HepG2 (cell line): Measurements from ENCODE around the gene MYLK. TPM values are rescaled to one million over a fixed set of nuclear protein-coding genes. Genes with fewer than 3 reads are reported as not detected.
A peak's percentile ranks its signal among the peaks of the same experiment; 100 is the strongest.

ENCODE experiments used
- CHD2 ChIP-seq: IDR thresholded peaks from 2 replicates; pipeline ENCODE4 v1.6.1; 2011; ENCODE audit warnings: low read depth, low read length, improper control_type of control experiment
- EZH2 ChIP-seq: conservative IDR thresholded peaks from 2 replicates; pipeline ENCODE4 v1.6.1; 2012; ENCODE audit warnings: mild to moderate bottlenecking, low read depth, low read length, moderate library complexity
- HNRNPH1 ChIP-seq: fragments of 200-400 bp; formaldehyde crosslinking; optimal IDR thresholded peaks from 2 replicates; pipeline ENCODE3; 2017; ENCODE audit warnings: mild to moderate bottlenecking, low read depth, low read length
- ISL2 ChIP-seq: sonication (generic); formaldehyde crosslinking; IDR thresholded peaks from 2 replicates; pipeline ENCODE4 v1.5.0; 2020; ENCODE audit warnings: missing genetic modification reagents
- SCMH1 ChIP-seq: sonication (generic); formaldehyde crosslinking; IDR thresholded peaks from 2 replicates; pipeline ENCODE4 v1.9.0; 2021; ENCODE audit warnings: missing genetic modification reagents, mild to moderate bottlenecking, borderline replicate concordance
- YY1 ChIP-seq: IDR thresholded peaks from 2 replicates; pipeline ENCODE4 v1.6.1; 2011; ENCODE audit warnings: low read length, low read depth, moderate library complexity, mild to moderate bottlenecking; ENCODE audit not compliant: insufficient read depth, insufficient replicate concordance
- ZBTB21 ChIP-seq: sonication (generic); formaldehyde crosslinking; IDR thresholded peaks from 2 replicates; pipeline ENCODE4 v1.4.0; 2020; ENCODE audit warnings: missing genetic modification reagents
- ZNF230 ChIP-seq: sonication (generic); formaldehyde crosslinking; IDR thresholded peaks from 2 replicates; pipeline ENCODE4 v1.4.0; 2020; ENCODE audit warnings: mild to moderate bottlenecking, missing genetic modification reagents
- ZNF781 ChIP-seq: sonication (generic); formaldehyde crosslinking; IDR thresholded peaks from 2 replicates; pipeline ENCODE4 v1.5.1; 2020; ENCODE audit warnings: borderline replicate concordance, mild to moderate bottlenecking, missing genetic modification reagents; ENCODE audit errors: not compliant biosample characterization
- polyA plus RNA-seq, 8 experiments: library from polyadenylated mRNA; depleted of rRNA in 3 of 8; stranded (reverse) in 7 of 8; unstranded in 1 of 8; fragments of >200 nt; fragmentation: Illumina TruSeq in 4 of 8; extraction: Trizol in 4 of 8; gene quantifications; 2 replicates each; pipeline versions ENCODE4 v1.2.1 to v1.2.3, GENCODE V29; 2011 to 2016; ENCODE audit warnings: low read depth in 4 of 8, missing spikeins in 1 of 8, mixed read lengths in 1 of 8; ENCODE audit not compliant: insufficient read depth in 1 of 8
- total RNA-seq, 5 experiments: library from RNA; depleted of rRNA; stranded (reverse); fragments of >200 nt; fragmentation: Illumina TruSeq; extraction: Trizol; gene quantifications; 2 replicates each; pipeline ENCODE4 v1.2.3, GENCODE V29; 2016; ENCODE audit warnings: low read depth in 1 of 5
- TF ChIP-seq, protein P1 (sequence below): sonication (generic); formaldehyde crosslinking; IDR thresholded peaks from 2 replicates; pipeline ENCODE4 v1.4.0; 2020; ENCODE audit warnings: missing genetic modification reagents, mild to moderate bottlenecking, borderline replicate concordance
- TF ChIP-seq, protein P2 (sequence below): sonication (generic); formaldehyde crosslinking; conservative IDR thresholded peaks from 2 replicates; pipeline ENCODE4 v1.8.1; 2023; ENCODE audit warnings: missing genetic modification reagents
- TF ChIP-seq, protein P3 (sequence below): sonication (generic); formaldehyde crosslinking; IDR thresholded peaks from 2 replicates; pipeline ENCODE4 v1.4.0; 2020; ENCODE audit warnings: missing genetic modification reagents, borderline replicate concordance
- TF ChIP-seq, protein P4 (sequence below): sonication (generic); formaldehyde crosslinking; IDR thresholded peaks from 2 replicates; pipeline ENCODE4 v1.8.1; 2023; ENCODE audit warnings: mild to moderate bottlenecking, missing genetic modification reagents, borderline replicate concordance
- TF ChIP-seq, protein P5 (sequence below): IDR thresholded peaks from 2 replicates; pipeline ENCODE4 v1.6.1; 2016
- TF ChIP-seq, protein P6 (sequence below), 2 experiments: sonication (generic) in 1 of 2; formaldehyde crosslinking in 1 of 2; IDR thresholded peaks; 2 replicates each; pipeline versions ENCODE4 v1.4.0 to v1.6.1; 2016 to 2020; ENCODE audit warnings: borderline replicate concordance in 1 of 2, low read depth in 1 of 2, mild to moderate bottlenecking in 1 of 2, missing genetic modification reagents in 1 of 2

MYLK gene
- total and polyA plus RNA-seq, 2 of the 13 experiments (the other 11 are each of a cell fraction or from before 2014, with no cell fraction given) = 10.6 to 34.9 TPM

DNA sequence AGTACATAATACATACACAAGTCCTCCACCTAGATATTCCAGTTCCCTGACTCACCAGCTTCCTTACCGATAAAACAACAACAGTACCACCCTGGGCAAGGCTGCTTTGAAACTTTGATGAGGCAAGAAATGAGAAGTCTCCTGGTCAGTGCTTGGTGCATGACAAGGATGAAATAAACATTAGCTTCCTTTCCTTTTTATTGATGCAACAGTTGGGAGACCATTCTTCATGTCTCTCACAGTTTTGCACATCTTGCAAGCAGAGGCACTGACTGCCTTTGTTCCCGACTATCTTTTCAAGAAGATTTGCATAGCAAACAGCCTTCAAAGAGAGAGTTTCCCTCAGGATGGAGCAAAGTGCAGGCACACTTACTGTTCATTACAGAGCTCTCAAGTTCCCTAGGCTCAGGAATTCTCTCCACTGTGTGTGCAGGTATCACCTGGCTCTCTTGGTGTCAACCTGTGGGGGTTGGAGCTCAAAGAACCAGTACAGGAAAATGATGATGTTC, 65.2 kb downstream of the MYLK start (continued):
- TF ChIP-seq, protein P1, sequence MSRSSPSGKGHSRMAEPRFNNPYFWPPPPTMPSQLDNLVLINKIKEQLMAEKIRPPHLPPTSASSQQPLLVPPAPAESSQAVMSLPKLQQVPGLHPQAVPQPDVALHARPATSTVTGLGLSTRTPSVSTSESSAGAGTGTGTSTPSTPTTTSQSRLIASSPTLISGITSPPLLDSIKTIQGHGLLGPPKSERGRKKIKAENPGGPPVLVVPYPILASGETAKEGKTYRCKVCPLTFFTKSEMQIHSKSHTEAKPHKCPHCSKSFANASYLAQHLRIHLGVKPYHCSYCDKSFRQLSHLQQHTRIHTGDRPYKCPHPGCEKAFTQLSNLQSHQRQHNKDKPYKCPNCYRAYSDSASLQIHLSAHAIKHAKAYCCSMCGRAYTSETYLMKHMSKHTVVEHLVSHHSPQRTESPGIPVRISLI (CRISPR knock-in tag) = no peak
- TF ChIP-seq ZNF230 (no peak), EZH2 (no peak), ZNF781 (CRISPR knock-in tag) (no peak), SCMH1 (CRISPR knock-in tag) (no peak), HNRNPH1 (no peak), CHD2 (no peak), ISL2 (CRISPR knock-in tag) (0 out of 2 replicates have a peak, but pooled peaks have one; percentile 33), YY1 (no peak), ZBTB21 (CRISPR knock-in tag) (no peak)
- TF ChIP-seq, protein P2, sequence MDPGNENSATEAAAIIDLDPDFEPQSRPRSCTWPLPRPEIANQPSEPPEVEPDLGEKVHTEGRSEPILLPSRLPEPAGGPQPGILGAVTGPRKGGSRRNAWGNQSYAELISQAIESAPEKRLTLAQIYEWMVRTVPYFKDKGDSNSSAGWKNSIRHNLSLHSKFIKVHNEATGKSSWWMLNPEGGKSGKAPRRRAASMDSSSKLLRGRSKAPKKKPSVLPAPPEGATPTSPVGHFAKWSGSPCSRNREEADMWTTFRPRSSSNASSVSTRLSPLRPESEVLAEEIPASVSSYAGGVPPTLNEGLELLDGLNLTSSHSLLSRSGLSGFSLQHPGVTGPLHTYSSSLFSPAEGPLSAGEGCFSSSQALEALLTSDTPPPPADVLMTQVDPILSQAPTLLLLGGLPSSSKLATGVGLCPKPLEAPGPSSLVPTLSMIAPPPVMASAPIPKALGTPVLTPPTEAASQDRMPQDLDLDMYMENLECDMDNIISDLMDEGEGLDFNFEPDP (CRISPR knock-in tag) = no peak
- TF ChIP-seq, protein P3, sequence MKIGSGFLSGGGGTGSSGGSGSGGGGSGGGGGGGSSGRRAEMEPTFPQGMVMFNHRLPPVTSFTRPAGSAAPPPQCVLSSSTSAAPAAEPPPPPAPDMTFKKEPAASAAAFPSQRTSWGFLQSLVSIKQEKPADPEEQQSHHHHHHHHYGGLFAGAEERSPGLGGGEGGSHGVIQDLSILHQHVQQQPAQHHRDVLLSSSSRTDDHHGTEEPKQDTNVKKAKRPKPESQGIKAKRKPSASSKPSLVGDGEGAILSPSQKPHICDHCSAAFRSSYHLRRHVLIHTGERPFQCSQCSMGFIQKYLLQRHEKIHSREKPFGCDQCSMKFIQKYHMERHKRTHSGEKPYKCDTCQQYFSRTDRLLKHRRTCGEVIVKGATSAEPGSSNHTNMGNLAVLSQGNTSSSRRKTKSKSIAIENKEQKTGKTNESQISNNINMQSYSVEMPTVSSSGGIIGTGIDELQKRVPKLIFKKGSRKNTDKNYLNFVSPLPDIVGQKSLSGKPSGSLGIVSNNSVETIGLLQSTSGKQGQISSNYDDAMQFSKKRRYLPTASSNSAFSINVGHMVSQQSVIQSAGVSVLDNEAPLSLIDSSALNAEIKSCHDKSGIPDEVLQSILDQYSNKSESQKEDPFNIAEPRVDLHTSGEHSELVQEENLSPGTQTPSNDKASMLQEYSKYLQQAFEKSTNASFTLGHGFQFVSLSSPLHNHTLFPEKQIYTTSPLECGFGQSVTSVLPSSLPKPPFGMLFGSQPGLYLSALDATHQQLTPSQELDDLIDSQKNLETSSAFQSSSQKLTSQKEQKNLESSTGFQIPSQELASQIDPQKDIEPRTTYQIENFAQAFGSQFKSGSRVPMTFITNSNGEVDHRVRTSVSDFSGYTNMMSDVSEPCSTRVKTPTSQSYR = peak; percentile 70; the same call in 1 of the 2 replicates
- TF ChIP-seq, protein P4, sequence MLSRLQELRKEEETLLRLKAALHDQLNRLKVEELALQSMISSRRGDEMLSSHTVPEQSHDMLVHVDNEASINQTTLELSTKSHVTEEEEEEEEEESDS = no peak
- TF ChIP-seq, protein P5, sequence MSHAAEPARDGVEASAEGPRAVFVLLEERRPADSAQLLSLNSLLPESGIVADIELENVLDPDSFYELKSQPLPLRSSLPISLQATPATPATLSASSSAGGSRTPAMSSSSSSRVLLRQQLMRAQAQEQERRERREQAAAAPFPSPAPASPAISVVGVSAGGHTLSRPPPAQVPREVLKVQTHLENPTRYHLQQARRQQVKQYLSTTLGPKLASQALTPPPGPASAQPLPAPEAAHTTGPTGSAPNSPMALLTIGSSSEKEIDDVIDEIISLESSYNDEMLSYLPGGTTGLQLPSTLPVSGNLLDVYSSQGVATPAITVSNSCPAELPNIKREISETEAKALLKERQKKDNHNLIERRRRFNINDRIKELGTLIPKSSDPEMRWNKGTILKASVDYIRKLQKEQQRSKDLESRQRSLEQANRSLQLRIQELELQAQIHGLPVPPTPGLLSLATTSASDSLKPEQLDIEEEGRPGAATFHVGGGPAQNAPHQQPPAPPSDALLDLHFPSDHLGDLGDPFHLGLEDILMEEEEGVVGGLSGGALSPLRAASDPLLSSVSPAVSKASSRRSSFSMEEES (CRISPR knock-in tag) = no peak
- TF ChIP-seq, protein P6, sequence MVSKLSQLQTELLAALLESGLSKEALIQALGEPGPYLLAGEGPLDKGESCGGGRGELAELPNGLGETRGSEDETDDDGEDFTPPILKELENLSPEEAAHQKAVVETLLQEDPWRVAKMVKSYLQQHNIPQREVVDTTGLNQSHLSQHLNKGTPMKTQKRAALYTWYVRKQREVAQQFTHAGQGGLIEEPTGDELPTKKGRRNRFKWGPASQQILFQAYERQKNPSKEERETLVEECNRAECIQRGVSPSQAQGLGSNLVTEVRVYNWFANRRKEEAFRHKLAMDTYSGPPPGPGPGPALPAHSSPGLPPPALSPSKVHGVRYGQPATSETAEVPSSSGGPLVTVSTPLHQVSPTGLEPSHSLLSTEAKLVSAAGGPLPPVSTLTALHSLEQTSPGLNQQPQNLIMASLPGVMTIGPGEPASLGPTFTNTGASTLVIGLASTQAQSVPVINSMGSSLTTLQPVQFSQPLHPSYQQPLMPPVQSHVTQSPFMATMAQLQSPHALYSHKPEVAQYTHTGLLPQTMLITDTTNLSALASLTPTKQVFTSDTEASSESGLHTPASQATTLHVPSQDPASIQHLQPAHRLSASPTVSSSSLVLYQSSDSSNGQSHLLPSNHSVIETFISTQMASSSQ (IDR thresholded peaks at IDR 0.05; ENCODE audit: low read depth) = no peak
- TF ChIP-seq, protein P6 (CRISPR knock-in tag; IDR thresholded peaks at IDR 0.05; ENCODE audit: borderline replicate concordance) = peak; percentile 51; the same call in 1 of the 2 replicates
